22Rv1 (cell line): Measurements from ENCODE around the gene PDE8A.

Experiments used
- ZFX ChIP-seq: fragments of 450-650 bp; IDR thresholded peaks from 2 replicates; pipeline ENCODE4 v1.6.1; 2017; ENCODE audit warnings: antibody characterized with exemption, borderline replicate concordance
- TF ChIP-seq, protein P1 (sequence below): fragments of 450-650 bp; IDR thresholded peaks from 2 replicates; pipeline ENCODE4 v1.5.1; 2017; ENCODE audit warnings: mild to moderate bottlenecking

GRCh38 chr15:85124173-85124572 is 142.5 kb downstream of the PDE8A start:
- TF ChIP-seq, protein P1, sequence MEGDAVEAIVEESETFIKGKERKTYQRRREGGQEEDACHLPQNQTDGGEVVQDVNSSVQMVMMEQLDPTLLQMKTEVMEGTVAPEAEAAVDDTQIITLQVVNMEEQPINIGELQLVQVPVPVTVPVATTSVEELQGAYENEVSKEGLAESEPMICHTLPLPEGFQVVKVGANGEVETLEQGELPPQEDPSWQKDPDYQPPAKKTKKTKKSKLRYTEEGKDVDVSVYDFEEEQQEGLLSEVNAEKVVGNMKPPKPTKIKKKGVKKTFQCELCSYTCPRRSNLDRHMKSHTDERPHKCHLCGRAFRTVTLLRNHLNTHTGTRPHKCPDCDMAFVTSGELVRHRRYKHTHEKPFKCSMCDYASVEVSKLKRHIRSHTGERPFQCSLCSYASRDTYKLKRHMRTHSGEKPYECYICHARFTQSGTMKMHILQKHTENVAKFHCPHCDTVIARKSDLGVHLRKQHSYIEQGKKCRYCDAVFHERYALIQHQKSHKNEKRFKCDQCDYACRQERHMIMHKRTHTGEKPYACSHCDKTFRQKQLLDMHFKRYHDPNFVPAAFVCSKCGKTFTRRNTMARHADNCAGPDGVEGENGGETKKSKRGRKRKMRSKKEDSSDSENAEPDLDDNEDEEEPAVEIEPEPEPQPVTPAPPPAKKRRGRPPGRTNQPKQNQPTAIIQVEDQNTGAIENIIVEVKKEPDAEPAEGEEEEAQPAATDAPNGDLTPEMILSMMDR: no peak
- no peak for TF ChIP-seq ZFX
